GM12872 (cell line): Measurements from ENCODE around the gene EIF5A.
A peak's percentile ranks its signal among the peaks of the same experiment; 100 is the strongest.

Experiments used
- TF ChIP-seq, protein P1 (sequence below): IDR thresholded peaks from 3 replicates; pipeline ENCODE4 v1.5.1; 2011; ENCODE audit warnings: low read depth, mild to moderate bottlenecking, low read length, moderate library complexity; ENCODE audit not compliant: insufficient read depth

The EIF5A gene

DNA sequence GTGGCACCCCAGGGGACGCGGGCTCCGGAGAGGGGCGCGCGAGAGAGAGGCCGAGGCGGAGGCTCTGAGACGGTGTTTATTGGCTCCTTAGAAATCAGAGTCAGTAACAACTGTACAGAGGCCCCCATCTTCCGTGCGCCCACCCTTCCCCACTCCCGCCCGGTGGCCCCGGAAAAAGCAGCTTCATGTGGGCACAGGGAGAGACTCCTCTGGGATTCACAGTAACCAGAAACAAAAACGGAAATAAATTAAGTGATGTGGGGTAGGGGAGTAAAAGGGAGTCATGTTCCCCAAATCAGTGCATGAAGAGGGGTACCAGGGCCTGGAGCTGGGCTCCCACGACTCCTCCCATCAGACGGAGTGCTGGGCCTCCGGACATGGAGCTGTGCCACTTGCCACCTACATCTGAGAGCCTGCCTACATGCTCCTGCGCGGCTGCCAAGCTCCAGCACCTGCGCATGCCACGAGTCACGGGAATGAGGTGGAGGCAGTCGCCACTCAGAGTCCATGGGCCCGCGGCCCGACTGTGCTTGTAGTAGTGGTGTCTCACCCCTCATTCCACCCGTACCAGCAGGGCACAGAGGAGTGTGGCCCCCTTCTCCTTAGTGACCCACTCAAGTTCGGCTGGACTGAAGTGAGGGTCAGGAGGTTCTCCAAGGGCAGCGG is 8.3 kb downstream of the EIF5A start:
- TF ChIP-seq, protein P1, sequence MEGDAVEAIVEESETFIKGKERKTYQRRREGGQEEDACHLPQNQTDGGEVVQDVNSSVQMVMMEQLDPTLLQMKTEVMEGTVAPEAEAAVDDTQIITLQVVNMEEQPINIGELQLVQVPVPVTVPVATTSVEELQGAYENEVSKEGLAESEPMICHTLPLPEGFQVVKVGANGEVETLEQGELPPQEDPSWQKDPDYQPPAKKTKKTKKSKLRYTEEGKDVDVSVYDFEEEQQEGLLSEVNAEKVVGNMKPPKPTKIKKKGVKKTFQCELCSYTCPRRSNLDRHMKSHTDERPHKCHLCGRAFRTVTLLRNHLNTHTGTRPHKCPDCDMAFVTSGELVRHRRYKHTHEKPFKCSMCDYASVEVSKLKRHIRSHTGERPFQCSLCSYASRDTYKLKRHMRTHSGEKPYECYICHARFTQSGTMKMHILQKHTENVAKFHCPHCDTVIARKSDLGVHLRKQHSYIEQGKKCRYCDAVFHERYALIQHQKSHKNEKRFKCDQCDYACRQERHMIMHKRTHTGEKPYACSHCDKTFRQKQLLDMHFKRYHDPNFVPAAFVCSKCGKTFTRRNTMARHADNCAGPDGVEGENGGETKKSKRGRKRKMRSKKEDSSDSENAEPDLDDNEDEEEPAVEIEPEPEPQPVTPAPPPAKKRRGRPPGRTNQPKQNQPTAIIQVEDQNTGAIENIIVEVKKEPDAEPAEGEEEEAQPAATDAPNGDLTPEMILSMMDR, result no peak

DNA sequence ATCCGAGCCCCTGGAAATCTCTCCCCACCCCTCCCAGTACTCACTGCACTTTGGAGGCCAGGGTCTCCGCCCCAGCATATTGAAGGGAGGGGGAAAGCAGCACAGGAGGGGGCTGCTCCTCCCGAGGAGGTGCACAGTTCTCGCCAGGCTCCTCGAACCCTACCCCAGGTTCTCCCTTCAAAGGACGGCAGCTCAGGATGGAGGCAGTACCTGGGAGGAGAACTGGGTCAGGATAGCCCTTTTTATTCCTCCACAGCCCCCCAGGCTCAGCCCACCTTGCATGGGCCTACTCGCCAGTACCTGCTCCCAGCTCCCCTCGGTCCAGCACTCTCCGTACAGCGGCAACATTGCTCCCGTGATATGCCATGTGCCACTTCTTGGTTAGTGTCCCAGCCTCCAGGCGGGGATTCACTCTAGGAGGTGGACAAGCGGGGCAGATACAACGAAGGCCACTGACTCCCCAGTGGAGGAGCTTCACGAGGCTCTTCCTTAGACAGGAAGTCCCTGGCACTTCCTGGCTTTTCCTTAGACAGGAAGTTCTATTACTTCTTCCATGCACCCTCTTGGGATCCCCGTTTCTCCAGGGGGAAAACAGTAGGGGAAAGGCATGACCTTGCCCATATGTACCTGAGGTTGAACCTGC is 9.9 kb downstream of the EIF5A start:
- TF ChIP-seq, protein P1, result no peak

GRCh38 chr17:7318121-7318860 is 10.9 kb downstream of the EIF5A start:
- TF ChIP-seq, protein P1, result no peak

DNA sequence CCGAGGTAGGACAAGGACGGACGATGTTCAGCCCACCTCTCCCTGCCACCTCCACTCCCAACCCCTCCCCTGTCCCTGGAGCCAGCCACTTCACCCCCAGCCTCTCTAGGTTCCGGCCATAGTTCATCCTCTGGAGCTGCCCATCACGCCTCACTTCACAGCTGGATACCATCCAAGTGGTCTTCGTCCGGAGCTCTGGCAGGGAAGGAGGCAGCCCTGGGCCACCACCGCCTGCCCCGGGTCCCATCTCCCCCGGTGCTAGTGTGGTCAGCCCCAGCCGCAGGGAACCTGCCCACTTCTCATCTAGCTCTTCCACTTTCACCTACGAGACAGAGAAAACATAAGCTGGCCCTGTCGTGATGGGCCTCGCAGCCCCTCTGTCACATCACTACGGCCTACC is 14.0 kb downstream of the EIF5A start:
- TF ChIP-seq, protein P1, result no peak

DNA sequence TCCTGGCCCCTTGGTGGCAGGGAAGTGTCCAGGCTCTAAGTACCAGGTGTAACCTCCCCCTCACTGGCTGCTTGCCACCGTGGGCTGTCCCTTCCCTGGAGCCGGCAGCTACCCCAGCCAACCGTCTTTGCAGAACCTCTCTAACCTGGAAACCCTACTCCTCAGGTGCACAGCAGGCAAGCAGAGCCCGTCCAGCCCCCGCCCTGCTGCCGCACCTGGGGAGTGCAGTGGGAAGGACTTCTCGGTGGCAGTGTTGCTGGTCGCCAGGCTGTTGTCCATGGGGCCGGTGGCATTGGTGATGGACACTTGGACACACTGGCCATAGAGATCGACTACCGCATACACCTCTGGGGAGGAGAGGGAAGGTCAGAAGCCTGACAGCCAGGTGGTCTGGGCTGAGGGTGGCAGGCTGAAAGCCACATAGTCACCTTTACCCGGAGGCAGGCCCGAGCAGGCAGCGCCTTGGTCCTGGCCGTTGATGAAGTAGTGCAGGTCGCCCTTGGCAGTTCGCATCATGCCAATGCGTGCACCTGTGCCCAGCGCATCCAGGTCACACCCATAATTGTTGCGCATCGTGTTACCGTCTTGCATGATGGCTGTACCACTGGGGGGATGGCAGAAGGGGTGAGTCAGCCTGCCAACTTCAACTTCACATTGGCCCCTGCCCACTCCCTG is 15.2 kb downstream of the EIF5A start:
- TF ChIP-seq, protein P1, result no peak

- TF ChIP-seq, protein P1, result peak; percentile 100
Measured at GRCh38 chr17:7323731-7324437, 16.5 kb downstream of the EIF5A start.
